Measurements from ENCODE around the gene DPYD. TPM values are rescaled to one million over a fixed set of nuclear protein-coding genes. Genes with fewer than 3 reads are reported as not detected.

Gene DPYD
- total RNA-seq, 1 experiment from 2014 or later = 0.46 TPM

- CTCF ChIA-PET = no interaction called here
- no peak for DNase-seq (ENCODE audit: low spot score)
- POLR2A ChIA-PET = interaction anchor here (0.6 kb wide), 1 partner anchor 578 kb away, joined by 4 read pairs; no protein-coding TSS in a partner anchor
- no peak for TF ChIP-seq ATF1 (CRISPR knock-in tag; IDR thresholded peaks at IDR 0.05)
- no peak for TF ChIP-seq MLX (CRISPR knock-in tag; IDR thresholded peaks at IDR 0.05)
- no peak for TF ChIP-seq TP53 (CRISPR knock-in tag; IDR thresholded peaks at IDR 0.05)
- TF ChIP-seq E2F1 (CRISPR knock-in tag; IDR thresholded peaks at IDR 0.05) = no peak
- no peak for TF ChIP-seq ETV6 (CRISPR knock-in tag; IDR thresholded peaks at IDR 0.05)
- no peak for TF ChIP-seq HMGXB4 (CRISPR knock-in tag; IDR thresholded peaks at IDR 0.05)
- no peak for TF ChIP-seq USF1 (CRISPR knock-in tag; IDR thresholded peaks at IDR 0.05)
- no peak for TF ChIP-seq ZNF121 (CRISPR knock-in tag; IDR thresholded peaks at IDR 0.05)
- TF ChIP-seq RELA (CRISPR knock-in tag; IDR thresholded peaks at IDR 0.05; ENCODE audit: borderline replicate concordance) = no peak
- no peak for TF ChIP-seq NR3C1 (CRISPR knock-in tag; conservative IDR thresholded peaks at IDR 0.05; ENCODE audit: low read depth)
- no peak for TF ChIP-seq ZNF671 (CRISPR knock-in tag; IDR thresholded peaks at IDR 0.05)
- TF ChIP-seq ZNF423 (CRISPR knock-in tag; IDR thresholded peaks at IDR 0.05) = no peak
- no peak for TF ChIP-seq CREB1 (CRISPR knock-in tag; IDR thresholded peaks at IDR 0.05)
- no peak for TF ChIP-seq ZBTB21 (CRISPR knock-in tag; IDR thresholded peaks at IDR 0.05; ENCODE audit: borderline replicate concordance)
- TF ChIP-seq ZNF138 (CRISPR knock-in tag; conservative IDR thresholded peaks at IDR 0.05) = no peak
- Mint-ChIP-seq H3K27me3 (ENCODE audit: low read depth) (no peaks in the 10 kb centered on the region), H3K9me3 (peaks cover 9% of the 10 kb centered on the region), H3K4me1 (no peaks in the 10 kb centered on the region), H3K27ac (no peak overlapping the region), H3K4me3 (no peak overlapping the region), H3K36me3 (no peaks in the 10 kb centered on the region)
- no peak for ATAC-seq
These were observed 114.5 kb downstream of the DPYD start for GRCh38 chr1:97806326-97806725.

- Mint-ChIP-seq H3K27ac (no peak overlapping the region), H3K4me1 (peaks cover 4% of the 10 kb centered on the region; the same call in 1 of the 2 replicates), H3K4me3 (no peak overlapping the region), H3K36me3 (no peaks in the 10 kb centered on the region), H3K27me3 (ENCODE audit: low read depth) (peaks cover 8% of the 10 kb centered on the region), H3K9me3 (peaks cover 5% of the 10 kb centered on the region; the same call in 1 of the 2 replicates)
- ATAC-seq = no peak
- ChIA-PET CTCF (no interaction called here), POLR2A (no interaction called here)
- no peak for TF ChIP-seq CBFB (CRISPR knock-in tag; IDR thresholded peaks at IDR 0.05; ENCODE audit: low read depth)
- TF ChIP-seq TP53 (CRISPR knock-in tag; IDR thresholded peaks at IDR 0.05) = no peak
- TF ChIP-seq ZNF416 (CRISPR knock-in tag; IDR thresholded peaks at IDR 0.05) = no peak
- TF ChIP-seq ZNF396 (CRISPR knock-in tag; IDR thresholded peaks at IDR 0.05; ENCODE audit: borderline replicate concordance) = no peak
- no peak for TF ChIP-seq SMAD3 (CRISPR knock-in tag; IDR thresholded peaks at IDR 0.05; ENCODE audit: borderline replicate concordance)
- no peak for TF ChIP-seq NR3C1 (CRISPR knock-in tag; conservative IDR thresholded peaks at IDR 0.05; ENCODE audit: low read depth)
- TF ChIP-seq ZNF317 (CRISPR knock-in tag; IDR thresholded peaks at IDR 0.05; ENCODE audit: borderline replicate concordance, low read depth) = no peak
- no peak for TF ChIP-seq AFF4 (CRISPR knock-in tag; IDR thresholded peaks at IDR 0.05; ENCODE audit: borderline replicate concordance)
- TF ChIP-seq FOXK1 (CRISPR knock-in tag; IDR thresholded peaks at IDR 0.05) = no peak
- no peak for TF ChIP-seq TEAD1 (CRISPR knock-in tag; IDR thresholded peaks at IDR 0.05)
- TF ChIP-seq ZNF423 (CRISPR knock-in tag; IDR thresholded peaks at IDR 0.05) = no peak
- no peak for TF ChIP-seq ZNF219 (CRISPR knock-in tag; IDR thresholded peaks at IDR 0.05; ENCODE audit: borderline replicate concordance)
- TF ChIP-seq ZNF425 (CRISPR knock-in tag; conservative IDR thresholded peaks at IDR 0.05) = no peak
- no peak for TF ChIP-seq ZNF263 (CRISPR knock-in tag; IDR thresholded peaks at IDR 0.05; ENCODE audit: low read depth)
- no peak for DNase-seq (ENCODE audit: low spot score)
These were observed 115.7 kb downstream of the DPYD start for GRCh38 chr1:97805093-97805492.

Measured in WTC11 (cell line).